A549 (cell line): Measurements from ENCODE around the gene P4HA2. TPM values are rescaled to one million over a fixed set of nuclear protein-coding genes. Genes with fewer than 3 reads are reported as not detected.

ENCODE experiments used
- ATAC-seq, 2 experiments: fragments of 200-7000 bp in 1 of 2; fragments of >200 bp in 1 of 2; cut with Nextera tagmentation in 1 of 2; cut with Tn5 transposase in 1 of 2; 3 replicates each; pipeline versions ENCODE4 v1.8.0 to v1.9.1; 2018 to 2020; ENCODE audit warnings: mild to moderate bottlenecking in 1 of 2, moderate library complexity in 1 of 2
- CTCF ChIA-PET: fragments of 300-600 bp; sonication (Branson Sonifier 250); formaldehyde crosslinking; extraction: SDS; loops from one replicate; lab custom pipeline; 2021; ENCODE audit warnings: antibody characterized with exemption, inconsistent platforms; lab: Yijun Ruan, JAX
- POLR2A ChIA-PET: fragments of 350-600 bp; formaldehyde crosslinking; extraction: SDS; loops from one replicate; lab custom pipeline; 2021; ENCODE audit warnings: antibody characterized with exemption, inconsistent platforms; lab: Yijun Ruan, JAX
- DNase-seq, 2 experiments: peaks; one replicate each; pipeline versions ENCODE4 v3.0.0 to v3.0.0-alpha.2; 2011 to 2016; ENCODE audit warnings: low read depth in 1 of 2, low spot score in 1 of 2
- FAIRE-seq: peaks from 2 replicates; lab custom pipeline; 2011; peaks lifted over from hg19 to GRCh38; lab: Jason Lieb, UNC
- H3K27ac ChIP-seq, 2 experiments: fragments of >200 bp; sonication (Bioruptor Twin); formaldehyde crosslinking; 3 replicates each; pipeline ENCODE4 v1.5.1; 2016 to 2017
- H3K4me1 ChIP-seq: fragments of >200 bp; sonication (Bioruptor Twin); formaldehyde crosslinking; 3 replicates; pipeline ENCODE4 v1.6.1; 2016
- H3K4me2 ChIP-seq: fragments of >200 bp; sonication (Bioruptor Twin); formaldehyde crosslinking; 3 replicates; pipeline ENCODE4 v1.6.1; 2016
- H3K4me3 ChIP-seq: fragments of >200 bp; sonication (Bioruptor Twin); formaldehyde crosslinking; 3 replicates; pipeline ENCODE4 v1.5.1; 2016
- H3K9me3 ChIP-seq: fragments of >200 bp; sonication (Bioruptor Twin); formaldehyde crosslinking; 3 replicates; pipeline ENCODE4 v1.6.1; 2016
- BCL3 ChIP-seq: fragments of >200 bp; sonication (Bioruptor Twin); formaldehyde crosslinking; IDR thresholded peaks from 3 replicates; pipeline ENCODE4 v1.6.1; 2016
- CBX8 ChIP-seq: fragments of 200-600 bp; sonication (generic); IDR thresholded peaks from 2 replicates; pipeline ENCODE4 v1.6.1; 2016
- CHD4 ChIP-seq: fragments of 200-600 bp; sonication (generic); IDR thresholded peaks from 2 replicates; pipeline ENCODE4 v1.6.1; 2016; ENCODE audit warnings: antibody characterized with exemption, mild to moderate bottlenecking, borderline replicate concordance
- FOSB ChIP-seq: fragments of 250-450 bp; sonication (Bioruptor Pico); IDR thresholded peaks from 2 replicates; pipeline ENCODE4 v1.5.0; 2020; ENCODE audit warnings: mild to moderate bottlenecking, moderate library complexity
- FOSL2 ChIP-seq, 2 experiments: fragments of 450-650 bp in 1 of 2; fragments of >200 bp in 1 of 2; sonication (Bioruptor Twin) in 1 of 2; formaldehyde crosslinking; IDR thresholded peaks; 2 replicates each; pipeline versions ENCODE4 v1.5.0 to v1.6.1; 2016 to 2020; ENCODE audit warnings: mild to moderate bottlenecking in 1 of 2, moderate library complexity in 1 of 2
- FOXS1 ChIP-seq: fragments of 250-450 bp; sonication (Bioruptor Pico); IDR thresholded peaks from 2 replicates; pipeline ENCODE4 v1.5.0; 2020; ENCODE audit warnings: mild to moderate bottlenecking, moderate library complexity
- JUN ChIP-seq, 2 experiments: fragments of >200 bp; sonication (Bioruptor Twin); formaldehyde crosslinking; IDR thresholded peaks; 2 replicates in 1 of 2; 3 replicates in 1 of 2; pipeline ENCODE4 v1.6.1; 2016 to 2017
- KDM1A ChIP-seq: fragments of 200-600 bp; sonication (generic); IDR thresholded peaks from 2 replicates; pipeline ENCODE4 v1.6.1; 2016; ENCODE audit warnings: low read depth, mild to moderate bottlenecking
- MAZ ChIP-seq: fragments of 150-350 bp; IDR thresholded peaks from 2 replicates; pipeline ENCODE4 v1.6.1; 2014; ENCODE audit warnings: antibody characterized with exemption, low read depth, low read length, borderline replicate concordance
- MYC ChIP-seq: IDR thresholded peaks from 2 replicates; pipeline ENCODE4 v1.6.1; 2012; ENCODE audit warnings: mild to moderate bottlenecking, inconsistent platforms, low read length, improper control_type of control experiment, borderline replicate concordance
- NFE2L2 ChIP-seq: fragments of 150-350 bp; conservative IDR thresholded peaks from 2 replicates; pipeline ENCODE4 v1.6.1; 2014; ENCODE audit warnings: low read length
- POLR2A ChIP-seq: IDR thresholded peaks from 2 replicates; pipeline ENCODE4 v1.6.1; 2012; ENCODE audit warnings: mild to moderate bottlenecking, low read length
- POLR2AphosphoS2 ChIP-seq: conservative IDR thresholded peaks from 2 replicates; pipeline ENCODE4 v1.6.1; 2012; ENCODE audit warnings: low read length, improper control_type of control experiment, inconsistent platforms
- RAD21 ChIP-seq, 2 experiments: fragments of >200 bp in 1 of 2; sonication (Bioruptor Twin) in 1 of 2; formaldehyde crosslinking in 1 of 2; IDR thresholded peaks in 1 of 2; conservative IDR thresholded peaks in 1 of 2; 2 replicates in 1 of 2; 3 replicates in 1 of 2; pipeline ENCODE4 v1.6.1; 2012 to 2018; ENCODE audit warnings: inconsistent platforms in 1 of 2
- RARB ChIP-seq: fragments of 250-450 bp; sonication (Bioruptor Pico); IDR thresholded peaks from 2 replicates; pipeline ENCODE4 v1.8.0; 2021; ENCODE audit warnings: mild to moderate bottlenecking, moderate library complexity
- RCOR1 ChIP-seq: fragments of 150-350 bp; IDR thresholded peaks from 2 replicates; pipeline ENCODE4 v1.6.1; 2014; ENCODE audit warnings: antibody characterized with exemption, low read length, low read depth
- SMC3 ChIP-seq: fragments of >200 bp; sonication (Bioruptor Twin); formaldehyde crosslinking; IDR thresholded peaks from 3 replicates; pipeline ENCODE4 v1.6.1; 2018; ENCODE audit warnings: inconsistent platforms
- TFCP2L1 ChIP-seq: fragments of 250-450 bp; sonication (Bioruptor Pico); IDR thresholded peaks from 2 replicates; pipeline ENCODE4 v1.5.0; 2021; ENCODE audit warnings: mild to moderate bottlenecking
- WGBS: methylation state at CpG from one replicate; pipeline ENCODE4 v1.1.6; 2017; ENCODE audit errors: missing lambda C conversion rate; 5-methylcytosine and 5-hydroxymethylcytosine counted together
- polyA plus RNA-seq, 4 experiments: library from polyadenylated mRNA; depleted of rRNA in 3 of 4; stranded (reverse); fragments of >200 nt; fragmentation: RNase III in 1 of 4; extraction: RNeasy Plus Mini Kit Qiagen cat#74134 plus additional on column Dnase treatment in 1 of 4; gene quantifications; 2 replicates in 3 of 4; 3 replicates in 1 of 4; pipeline ENCODE4 v1.2.3, GENCODE V29; 2011 to 2017
- TF ChIP-seq, protein P1 (sequence below): IDR thresholded peaks from 2 replicates; pipeline ENCODE4 v1.6.1; 2012
- TF ChIP-seq, protein P2 (sequence below): IDR thresholded peaks from 2 replicates; pipeline ENCODE4 v1.6.1; 2012; ENCODE audit warnings: low read depth, borderline replicate concordance

The P4HA2 gene
- polyA plus RNA-seq, 2 of the 4 experiments (the other 2 are of a cell fraction) = 36.4 to 45.0 TPM

GRCh38 chr5:132263548-132264261 is 36.1 kb upstream of the P4HA2 start:
- POLR2A ChIA-PET = interaction anchor here (0.5 to 1.0 kb wide), 2 partner anchors 30 to 102 kb away, joined by 4 to 6 read pairs; no protein-coding TSS in a partner anchor
- FAIRE-seq (no peak), DNase-seq (peak; percentile 53 to 64), ATAC-seq (peak; percentile 46 to 73)
- H3K27ac ChIP-seq = peak overlapping the region; percentile 39 to 77; a peak in 5 of 6 replicates
- TF ChIP-seq FOSL2 (IDR thresholded peaks at IDR 0.05) (no peak), FOSL2 (CRISPR knock-in tag; IDR thresholded peaks at IDR 0.05) (peak; percentile 49; the same call in 1 of the 2 replicates), RCOR1 (no peak)
- peaks cover 51% of the 10 kb centered on the region for H3K4me1 ChIP-seq
- 57% methylated on average over 7 of the region's 7 CpGs for WGBS
- peak overlapping the region; percentile 20; the same call in 2 of the 3 replicates for H3K4me2 ChIP-seq
- no peak overlapping the region for H3K4me3 ChIP-seq
- CTCF ChIA-PET = interaction anchor here (0.6 to 6.2 kb wide), 11 partner anchors 9 to 103 kb away, joined by 3 to 63 read pairs (median 3); no protein-coding TSS in a partner anchor
- no peaks in the 10 kb centered on the region for H3K9me3 ChIP-seq

- ATAC-seq (no peak), DNase-seq (no peak), FAIRE-seq (no peak)
- no peak overlapping the region for H3K4me3 ChIP-seq
- H3K4me1 ChIP-seq = peaks cover 49% of the 10 kb centered on the region
- POLR2A ChIA-PET = interaction anchor here (0.8 kb wide), 1 partner anchor 31 kb away, joined by 3 read pairs; the partner anchor contains the start of gene SLC22A4
- peak overlapping the region in 1 of 2 experiments; percentile 77; a peak in 4 of 6 replicates for H3K27ac ChIP-seq
- no peak for TF ChIP-seq SMC3
- no peak for TF ChIP-seq BCL3
- TF ChIP-seq, protein P1, sequence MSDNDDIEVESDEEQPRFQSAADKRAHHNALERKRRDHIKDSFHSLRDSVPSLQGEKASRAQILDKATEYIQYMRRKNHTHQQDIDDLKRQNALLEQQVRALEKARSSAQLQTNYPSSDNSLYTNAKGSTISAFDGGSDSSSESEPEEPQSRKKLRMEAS = no peak
- no peak for TF ChIP-seq POLR2AphosphoS2
- TF ChIP-seq CHD4 = no peak
- no peak for TF ChIP-seq FOSB
- TF ChIP-seq RAD21 (conservative IDR thresholded peaks at IDR 0.05 in 1 of 2, IDR thresholded peaks at IDR 0.05 in 1 of 2) = no peak
- TF ChIP-seq JUN (IDR thresholded peaks at IDR 0.05) = no peak
- no peak for TF ChIP-seq RARB
- no peak for TF ChIP-seq POLR2A
- TF ChIP-seq NFE2L2 = no peak
- no peak for TF ChIP-seq CBX8
- TF ChIP-seq TFCP2L1 (CRISPR knock-in tag) = no peak
- no peak for TF ChIP-seq FOSL2 (IDR thresholded peaks at IDR 0.05)
- TF ChIP-seq FOSL2 (CRISPR knock-in tag; IDR thresholded peaks at IDR 0.05) = no peak
- TF ChIP-seq MYC = no peak
- TF ChIP-seq KDM1A = no peak
- no peak for TF ChIP-seq MAZ
- TF ChIP-seq, protein P2, sequence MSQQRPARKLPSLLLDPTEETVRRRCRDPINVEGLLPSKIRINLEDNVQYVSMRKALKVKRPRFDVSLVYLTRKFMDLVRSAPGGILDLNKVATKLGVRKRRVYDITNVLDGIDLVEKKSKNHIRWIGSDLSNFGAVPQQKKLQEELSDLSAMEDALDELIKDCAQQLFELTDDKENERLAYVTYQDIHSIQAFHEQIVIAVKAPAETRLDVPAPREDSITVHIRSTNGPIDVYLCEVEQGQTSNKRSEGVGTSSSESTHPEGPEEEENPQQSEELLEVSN = no peak
- TF ChIP-seq FOXS1 = no peak
- CTCF ChIA-PET = interaction anchor here (0.6 to 6.2 kb wide), 9 partner anchors 9 to 73 kb away, joined by 3 to 63 read pairs (median 3); no protein-coding TSS in a partner anchor
- H3K4me2 ChIP-seq = no peak overlapping the region; the same call in 2 of the 3 replicates
- 88% methylated on average over 2 of the region's 2 CpGs for WGBS
- H3K9me3 ChIP-seq = no peaks in the 10 kb centered on the region
Measured at GRCh38 chr5:132262882-132263547, 35.4 kb upstream of the P4HA2 start.
